ENCODE results near the gene CDCP1. TPM values are rescaled to one million over a fixed set of nuclear protein-coding genes. Genes with fewer than 3 reads are reported as not detected.

The CDCP1 gene
- total RNA-seq, 2 donors from 2014 or later = 0.41 to 1.5 TPM

- DNase-seq (ENCODE audit: low spot score in 2 of 2) = no peak
Observed at GRCh38 chr3:45179163-45179562, 33.0 kb upstream of the CDCP1 start.

GRCh38 chr3:45178183-45179023 lies 32.2 kb upstream of the CDCP1 start:
- DNase-seq (ENCODE audit: low spot score in 2 of 2) (no peak), ATAC-seq (no peak)
- no peak overlapping the region for H3K27ac Mint-ChIP-seq
- H3K36me3 Mint-ChIP-seq = no peaks in the 10 kb centered on the region
- H3K9me3 Mint-ChIP-seq = no peaks in the 10 kb centered on the region

More at GRCh38 chr3:45179163-45179562, 33.0 kb upstream of the CDCP1 start:
- H3K27ac Mint-ChIP-seq = no peak overlapping the region
- ATAC-seq = no peak
- H3K9me3 Mint-ChIP-seq = no peaks in the 10 kb centered on the region
- H3K36me3 Mint-ChIP-seq = no peaks in the 10 kb centered on the region

GRCh38 chr3:45176912-45177311 lies 30.7 kb upstream of the CDCP1 start:
- DNase-seq (ENCODE audit: low spot score in 2 of 2) (no peak), ATAC-seq (no peak)
- Mint-ChIP-seq H3K36me3 (no peaks in the 10 kb centered on the region), H3K9me3 (no peaks in the 10 kb centered on the region), H3K27ac (no peak overlapping the region)

- ATAC-seq = no peak
- H3K27ac Mint-ChIP-seq = no peak overlapping the region
- no peaks in the 10 kb centered on the region for H3K36me3 Mint-ChIP-seq
- H3K9me3 Mint-ChIP-seq = no peaks in the 10 kb centered on the region
- DNase-seq (ENCODE audit: low spot score in 2 of 2) = no peak
Observed at GRCh38 chr3:45174234-45174633, 28.1 kb upstream of the CDCP1 start.

- ATAC-seq (no peak), DNase-seq (ENCODE audit: low spot score in 2 of 2) (no peak)
- no peak overlapping the region for H3K27ac Mint-ChIP-seq
- no peaks in the 10 kb centered on the region for H3K36me3 Mint-ChIP-seq
- H3K9me3 Mint-ChIP-seq = no peaks in the 10 kb centered on the region
Observed at GRCh38 chr3:45173776-45174175, 27.6 kb upstream of the CDCP1 start.

- Mint-ChIP-seq H3K36me3 (peaks cover 8 to 9% of the 10 kb centered on the region in 2 donors), H3K27ac (no peak overlapping the region), H3K9me3 (peaks cover 2 to 3% of the 10 kb centered on the region in 2 donors)
- DNase-seq (ENCODE audit: low spot score in 2 of 2) (no peak), ATAC-seq (no peak)
Observed at GRCh38 chr3:45171283-45171682, 25.1 kb upstream of the CDCP1 start.

- H3K9me3 Mint-ChIP-seq = peaks cover 3 to 7% of the 10 kb centered on the region in 2 donors
- ATAC-seq = no peak
- no peak for DNase-seq (ENCODE audit: low spot score in 2 of 2)
- no peak overlapping the region for H3K27ac Mint-ChIP-seq
- H3K36me3 Mint-ChIP-seq = peaks cover 12 to 18% of the 10 kb centered on the region in 2 donors
Observed at GRCh38 chr3:45170096-45170495, 23.9 kb upstream of the CDCP1 start.

- ATAC-seq = no peak
- no peak overlapping the region for H3K27ac Mint-ChIP-seq
- no peak for DNase-seq (ENCODE audit: low spot score in 2 of 2)
- peaks cover 3 to 7% of the 10 kb centered on the region in 2 donors for H3K9me3 Mint-ChIP-seq
- H3K36me3 Mint-ChIP-seq = peaks cover 12 to 18% of the 10 kb centered on the region in 2 donors
Observed at GRCh38 chr3:45169125-45169904, 23.1 kb upstream of the CDCP1 start.

- ATAC-seq = no peak
- peak overlapping the region in 1 of 2 donors; percentile 85 for H3K27ac Mint-ChIP-seq
- DNase-seq (ENCODE audit: low spot score in 2 of 2) = no peak
- H3K9me3 Mint-ChIP-seq = peaks cover 3 to 7% of the 10 kb centered on the region in 2 donors
- peaks cover 12 to 18% of the 10 kb centered on the region in 2 donors for H3K36me3 Mint-ChIP-seq
Observed at GRCh38 chr3:45168451-45168850, 22.3 kb upstream of the CDCP1 start.

- Mint-ChIP-seq H3K9me3 (peaks cover 3 to 7% of the 10 kb centered on the region in 2 donors), H3K36me3 (peaks cover 12 to 18% of the 10 kb centered on the region in 2 donors), H3K27ac (peak overlapping the region; percentile 85 to 95)
- ATAC-seq = peak; percentile 97 to 99
- DNase-seq (ENCODE audit: low spot score in 2 of 2) = peak; percentile 76 to 91
Observed at GRCh38 chr3:45167011-45167911, 21.1 kb upstream of the CDCP1 start.

- Mint-ChIP-seq H3K36me3 (peaks cover 12 to 18% of the 10 kb centered on the region in 2 donors), H3K27ac (peak overlapping the region in 1 of 2 donors; percentile 85), H3K9me3 (peaks cover 3 to 7% of the 10 kb centered on the region in 2 donors)
- no peak for DNase-seq (ENCODE audit: low spot score in 2 of 2)
- no peak for ATAC-seq
Observed at GRCh38 chr3:45166321-45166879, 20.2 kb upstream of the CDCP1 start.

- H3K27ac Mint-ChIP-seq = peak overlapping the region; percentile 38 to 85
- ATAC-seq = no peak
- no peak for DNase-seq (ENCODE audit: low spot score in 2 of 2)
- peaks cover 3 to 7% of the 10 kb centered on the region in 2 donors for H3K9me3 Mint-ChIP-seq
- peaks cover 12 to 18% of the 10 kb centered on the region in 2 donors for H3K36me3 Mint-ChIP-seq
Observed at GRCh38 chr3:45165497-45166283, 19.5 kb upstream of the CDCP1 start.

GRCh38 chr3:45164056-45164455 lies 17.9 kb upstream of the CDCP1 start:
- ATAC-seq (no peak), DNase-seq (ENCODE audit: low spot score in 2 of 2) (no peak)
- peaks cover 3 to 7% of the 10 kb centered on the region in 2 donors for H3K9me3 Mint-ChIP-seq
- no peak overlapping the region for H3K27ac Mint-ChIP-seq
- H3K36me3 Mint-ChIP-seq = peaks cover 12 to 18% of the 10 kb centered on the region in 2 donors

GRCh38 chr3:45163481-45163880 lies 17.3 kb upstream of the CDCP1 start:
- Mint-ChIP-seq H3K36me3 (peaks cover 12 to 18% of the 10 kb centered on the region in 2 donors), H3K9me3 (peaks cover 3 to 7% of the 10 kb centered on the region in 2 donors), H3K27ac (no peak overlapping the region)
- ATAC-seq (no peak), DNase-seq (ENCODE audit: low spot score in 2 of 2) (no peak)

GRCh38 chr3:45154641-45155147 lies 8.5 kb upstream of the CDCP1 start:
- Mint-ChIP-seq H3K36me3 (peaks cover 13 to 16% of the 10 kb centered on the region in 2 donors), H3K9me3 (peaks cover 15 to 17% of the 10 kb centered on the region in 2 donors), H3K27ac (no peak overlapping the region)
- ATAC-seq (no peak), DNase-seq (ENCODE audit: low spot score in 2 of 2) (no peak)

Measured in activated naive CD4-positive, alpha-beta T cell treated with anti-CD3 and anti-CD28 coated beads, Interleukin-2, amount 50 U/mL, for 72 hours (primary cell).